ENCODE data around the gene EPDR1.

DNA sequence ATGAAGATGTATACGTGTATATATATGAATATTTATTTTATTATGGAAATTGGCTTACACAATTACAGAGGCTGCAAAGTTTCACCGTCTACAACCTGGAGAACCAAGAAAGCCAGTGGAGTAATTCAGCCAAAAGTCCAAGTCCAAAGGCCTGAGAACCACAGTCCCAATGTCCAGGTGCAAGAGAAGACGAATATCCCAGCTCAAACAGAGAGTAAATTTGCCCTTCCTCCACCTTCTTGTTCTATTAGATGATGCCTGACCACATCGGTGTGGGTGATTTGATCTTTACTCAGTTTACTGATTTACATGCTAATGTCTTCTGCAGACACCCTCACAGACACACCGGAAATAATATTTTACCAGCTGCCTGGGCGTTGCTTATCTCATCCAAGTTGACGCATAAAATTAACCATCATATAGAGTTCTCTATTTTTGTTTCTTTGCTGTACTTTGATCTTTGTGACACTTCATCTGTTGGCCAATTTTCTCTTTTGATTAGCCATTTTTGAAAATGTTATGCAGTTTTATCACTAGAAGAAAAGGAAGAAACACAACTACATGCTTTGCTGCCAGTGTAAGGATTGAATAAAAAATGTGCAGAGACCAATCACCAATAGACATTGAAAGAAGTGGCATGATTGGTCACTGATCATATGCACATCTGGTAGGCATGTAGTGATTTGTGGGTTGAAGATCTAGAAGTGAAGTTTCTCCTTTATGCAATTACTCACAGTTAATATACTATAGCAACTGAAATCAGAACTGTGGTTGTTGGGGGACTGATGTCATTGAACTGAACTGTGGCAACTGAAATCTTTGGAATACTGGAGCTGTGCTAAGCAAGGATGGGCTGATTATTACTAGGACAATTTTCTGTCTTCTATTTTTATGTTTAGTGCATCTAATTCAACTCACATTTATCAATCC lies 68.5 kb downstream of the EPDR1 start:
- TF ChIP-seq, protein P1, sequence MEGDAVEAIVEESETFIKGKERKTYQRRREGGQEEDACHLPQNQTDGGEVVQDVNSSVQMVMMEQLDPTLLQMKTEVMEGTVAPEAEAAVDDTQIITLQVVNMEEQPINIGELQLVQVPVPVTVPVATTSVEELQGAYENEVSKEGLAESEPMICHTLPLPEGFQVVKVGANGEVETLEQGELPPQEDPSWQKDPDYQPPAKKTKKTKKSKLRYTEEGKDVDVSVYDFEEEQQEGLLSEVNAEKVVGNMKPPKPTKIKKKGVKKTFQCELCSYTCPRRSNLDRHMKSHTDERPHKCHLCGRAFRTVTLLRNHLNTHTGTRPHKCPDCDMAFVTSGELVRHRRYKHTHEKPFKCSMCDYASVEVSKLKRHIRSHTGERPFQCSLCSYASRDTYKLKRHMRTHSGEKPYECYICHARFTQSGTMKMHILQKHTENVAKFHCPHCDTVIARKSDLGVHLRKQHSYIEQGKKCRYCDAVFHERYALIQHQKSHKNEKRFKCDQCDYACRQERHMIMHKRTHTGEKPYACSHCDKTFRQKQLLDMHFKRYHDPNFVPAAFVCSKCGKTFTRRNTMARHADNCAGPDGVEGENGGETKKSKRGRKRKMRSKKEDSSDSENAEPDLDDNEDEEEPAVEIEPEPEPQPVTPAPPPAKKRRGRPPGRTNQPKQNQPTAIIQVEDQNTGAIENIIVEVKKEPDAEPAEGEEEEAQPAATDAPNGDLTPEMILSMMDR (IDR thresholded peaks at IDR 0.05): no peak
- no peak for TF ChIP-seq POLR2A (IDR thresholded peaks at IDR 0.05)
